HepG2 (cell line): ENCODE measurements around the gene ATP7A. TPM values are rescaled to one million over a fixed set of nuclear protein-coding genes. Genes with fewer than 3 reads are reported as not detected.
A peak's percentile ranks its signal among the peaks of the same experiment; 100 is the strongest.

Source experiments
- BHLHE40 ChIP-seq: IDR thresholded peaks from 2 replicates; pipeline ENCODE4 v1.6.1; 2011; ENCODE audit warnings: low read length, improper control_type of control experiment
- BRCA1 ChIP-seq: sonication (generic); formaldehyde crosslinking; IDR thresholded peaks from 2 replicates; pipeline ENCODE4 v1.4.0; 2020; ENCODE audit warnings: missing genetic modification reagents
- CREB1 ChIP-seq, 2 experiments: fragments of 450-650 bp in 1 of 2; IDR thresholded peaks; 2 replicates each; pipeline ENCODE4 v1.6.1; 2016 to 2017; ENCODE audit warnings: control low read depth in 1 of 2, mild to moderate bottlenecking in 1 of 2, missing compliant biosample characterization in 1 of 2, missing genetic modification characterization in 1 of 2
- CREM ChIP-seq, 2 experiments: sonication (generic) in 1 of 2; formaldehyde crosslinking in 1 of 2; IDR thresholded peaks; 2 replicates each; pipeline versions ENCODE4 v1.4.0 to v1.6.1; 2016 to 2020; ENCODE audit warnings: antibody characterized with exemption in 1 of 2, mild to moderate bottlenecking in 1 of 2, missing genetic modification reagents in 1 of 2
- GABPA ChIP-seq, 2 experiments: IDR thresholded peaks; 2 replicates each; pipeline ENCODE4 v1.6.1; 2011 to 2016; ENCODE audit warnings: low read depth in 2 of 2, low read length in 1 of 2, missing biosample characterization in 1 of 2, missing genetic modification characterization in 1 of 2
- KLF15 ChIP-seq: sonication (generic); formaldehyde crosslinking; IDR thresholded peaks from 2 replicates; pipeline ENCODE4 v1.8.1; 2023; ENCODE audit warnings: borderline replicate concordance, mild to moderate bottlenecking, inconsistent platforms, missing genetic modification reagents, mixed read lengths
- MIER2 ChIP-seq: IDR thresholded peaks from 2 replicates; pipeline ENCODE4 v1.6.1; 2016; ENCODE audit warnings: missing biosample characterization, missing genetic modification reagents
- MIXL1 ChIP-seq: IDR thresholded peaks from 2 replicates; pipeline ENCODE4 v1.6.1; 2016
- MNT ChIP-seq: fragments of 450-650 bp; IDR thresholded peaks from 2 replicates; pipeline ENCODE4 v1.6.1; 2016
- MXI1 ChIP-seq: IDR thresholded peaks from 3 replicates; pipeline ENCODE4 v1.6.1; 2012; ENCODE audit warnings: low read depth, low read length, inconsistent platforms, borderline replicate concordance
- NCOA2 ChIP-seq: sonication (generic); formaldehyde crosslinking; IDR thresholded peaks from 2 replicates; pipeline ENCODE4 v1.8.0; 2022; ENCODE audit warnings: inconsistent platforms
- NPAS2 ChIP-seq: sonication (generic); formaldehyde crosslinking; IDR thresholded peaks from 2 replicates; pipeline ENCODE4 v1.8.0; 2022; ENCODE audit warnings: mild to moderate bottlenecking, missing genetic modification reagents, borderline replicate concordance
- POLR2A ChIP-seq, 2 experiments: IDR thresholded peaks; 2 replicates each; pipeline ENCODE4 v1.6.1; 2011; ENCODE audit warnings: low read depth in 2 of 2, low read length in 2 of 2, mild to moderate bottlenecking in 1 of 2, moderate library complexity in 1 of 2; ENCODE audit not compliant: insufficient read depth in 1 of 2
- XBP1 ChIP-seq: sonication (generic); formaldehyde crosslinking; IDR thresholded peaks from 2 replicates; pipeline ENCODE4 v1.5.0; 2020; ENCODE audit warnings: missing genetic modification reagents
- ZFYVE20 ChIP-seq: sonication (generic); formaldehyde crosslinking; IDR thresholded peaks from 2 replicates; pipeline ENCODE4 v1.8.0; 2023; ENCODE audit warnings: low read depth, mild to moderate bottlenecking, moderate library complexity, missing genetic modification reagents, borderline replicate concordance
- ZGPAT ChIP-seq: IDR thresholded peaks from 2 replicates; pipeline ENCODE4 v1.6.1; 2016; ENCODE audit warnings: mild to moderate bottlenecking
- ZKSCAN1 ChIP-seq: fragments of 150-350 bp; IDR thresholded peaks from 2 replicates; pipeline ENCODE4 v1.6.1; 2014; ENCODE audit warnings: low read length
- ZMYM4 ChIP-seq: sonication (generic); formaldehyde crosslinking; IDR thresholded peaks from 2 replicates; pipeline ENCODE4 v1.8.1; 2023; ENCODE audit warnings: mild to moderate bottlenecking, missing genetic modification reagents
- ZNF143 ChIP-seq: sonication (generic); formaldehyde crosslinking; IDR thresholded peaks from 2 replicates; pipeline ENCODE4 v1.4.0; 2020; ENCODE audit warnings: missing genetic modification reagents
- ZNF335 ChIP-seq: sonication (generic); formaldehyde crosslinking; IDR thresholded peaks from 2 replicates; pipeline ENCODE4 v1.4.0; 2020; ENCODE audit warnings: missing genetic modification reagents
- ZNF484 ChIP-seq: sonication (generic); formaldehyde crosslinking; IDR thresholded peaks from 2 replicates; pipeline ENCODE4 v1.5.1; 2020; ENCODE audit warnings: mild to moderate bottlenecking, low read depth, missing genetic modification reagents, borderline replicate concordance
- ZNF615 ChIP-seq: sonication (generic); formaldehyde crosslinking; IDR thresholded peaks from 2 replicates; pipeline ENCODE4 v1.5.0; 2020; ENCODE audit warnings: mild to moderate bottlenecking, missing genetic modification reagents, borderline replicate concordance
- ZNF772 ChIP-seq: sonication (generic); formaldehyde crosslinking; IDR thresholded peaks from 2 replicates; pipeline ENCODE4 v1.5.0; 2020; ENCODE audit warnings: mild to moderate bottlenecking, missing genetic modification reagents
- polyA plus RNA-seq, 8 experiments: library from polyadenylated mRNA; depleted of rRNA in 3 of 8; stranded (reverse) in 7 of 8; unstranded in 1 of 8; fragments of >200 nt; fragmentation: Illumina TruSeq in 4 of 8; extraction: Trizol in 4 of 8; gene quantifications; 2 replicates each; pipeline versions ENCODE4 v1.2.1 to v1.2.3, GENCODE V29; 2011 to 2016; ENCODE audit warnings: low read depth in 4 of 8, missing spikeins in 1 of 8, mixed read lengths in 1 of 8; ENCODE audit not compliant: insufficient read depth in 1 of 8
- total RNA-seq, 5 experiments: library from RNA; depleted of rRNA; stranded (reverse); fragments of >200 nt; fragmentation: Illumina TruSeq; extraction: Trizol; gene quantifications; 2 replicates each; pipeline ENCODE4 v1.2.3, GENCODE V29; 2016; ENCODE audit warnings: low read depth in 1 of 5
- TF ChIP-seq, protein P1 (sequence below): sonication (generic); formaldehyde crosslinking; IDR thresholded peaks from 2 replicates; pipeline ENCODE4 v1.5.0; 2020; ENCODE audit warnings: mild to moderate bottlenecking, missing genetic modification reagents, moderate library complexity
- TF ChIP-seq, protein P2 (sequence below): sonication (generic); formaldehyde crosslinking; IDR thresholded peaks from 2 replicates; pipeline ENCODE4 v1.8.1; 2023; ENCODE audit warnings: mild to moderate bottlenecking, missing genetic modification reagents

ATP7A gene
- total and polyA plus RNA-seq, 2 of the 13 experiments (the other 11 are each of a cell fraction or from before 2014, with no cell fraction given) = 1.7 to 4.7 TPM

DNA sequence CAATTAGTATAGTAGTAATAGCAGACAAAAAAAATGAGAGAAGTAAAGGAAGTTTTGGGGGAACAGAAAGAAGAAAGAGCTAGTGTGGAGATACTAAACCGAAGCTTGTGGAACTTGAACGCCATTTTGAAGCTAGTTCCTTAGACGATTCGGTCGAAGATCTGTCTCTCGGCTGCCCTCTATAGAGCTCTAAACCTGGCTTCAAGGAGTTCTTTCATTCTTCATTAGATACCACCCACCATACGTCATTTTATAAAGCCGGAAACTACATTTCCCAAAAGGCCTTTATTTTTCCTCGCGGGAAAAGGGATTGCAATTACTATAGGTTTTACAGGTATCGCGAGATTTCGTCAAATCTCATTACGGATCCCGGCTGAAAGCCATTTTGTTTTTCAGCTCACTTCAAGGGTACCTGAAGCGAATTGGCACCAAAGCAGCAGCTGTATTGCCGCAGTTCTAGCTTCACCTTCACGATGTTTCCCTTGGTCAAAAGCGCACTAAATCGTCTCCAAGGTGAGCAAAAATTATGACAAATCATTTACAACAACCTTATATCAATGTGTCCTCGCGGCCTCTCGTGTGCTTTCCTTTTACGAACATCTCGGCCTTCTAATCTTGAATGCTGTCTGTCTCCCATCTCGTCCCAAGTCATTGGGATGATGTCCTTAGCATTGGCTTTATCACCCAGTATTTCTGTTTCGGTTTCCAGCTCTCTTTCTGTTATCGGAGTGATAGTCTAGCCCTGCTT lies 11.2 kb upstream of the ATP7A start, which contains the start of gene COX7B (continued):
- TF ChIP-seq, protein P1, sequence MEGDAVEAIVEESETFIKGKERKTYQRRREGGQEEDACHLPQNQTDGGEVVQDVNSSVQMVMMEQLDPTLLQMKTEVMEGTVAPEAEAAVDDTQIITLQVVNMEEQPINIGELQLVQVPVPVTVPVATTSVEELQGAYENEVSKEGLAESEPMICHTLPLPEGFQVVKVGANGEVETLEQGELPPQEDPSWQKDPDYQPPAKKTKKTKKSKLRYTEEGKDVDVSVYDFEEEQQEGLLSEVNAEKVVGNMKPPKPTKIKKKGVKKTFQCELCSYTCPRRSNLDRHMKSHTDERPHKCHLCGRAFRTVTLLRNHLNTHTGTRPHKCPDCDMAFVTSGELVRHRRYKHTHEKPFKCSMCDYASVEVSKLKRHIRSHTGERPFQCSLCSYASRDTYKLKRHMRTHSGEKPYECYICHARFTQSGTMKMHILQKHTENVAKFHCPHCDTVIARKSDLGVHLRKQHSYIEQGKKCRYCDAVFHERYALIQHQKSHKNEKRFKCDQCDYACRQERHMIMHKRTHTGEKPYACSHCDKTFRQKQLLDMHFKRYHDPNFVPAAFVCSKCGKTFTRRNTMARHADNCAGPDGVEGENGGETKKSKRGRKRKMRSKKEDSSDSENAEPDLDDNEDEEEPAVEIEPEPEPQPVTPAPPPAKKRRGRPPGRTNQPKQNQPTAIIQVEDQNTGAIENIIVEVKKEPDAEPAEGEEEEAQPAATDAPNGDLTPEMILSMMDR (CRISPR knock-in tag) = peak; percentile 56
- TF ChIP-seq KLF15 (CRISPR knock-in tag) = no peak
- TF ChIP-seq ZKSCAN1 = no peak
- TF ChIP-seq ZNF143 = peak; percentile 88
- TF ChIP-seq, protein P2, sequence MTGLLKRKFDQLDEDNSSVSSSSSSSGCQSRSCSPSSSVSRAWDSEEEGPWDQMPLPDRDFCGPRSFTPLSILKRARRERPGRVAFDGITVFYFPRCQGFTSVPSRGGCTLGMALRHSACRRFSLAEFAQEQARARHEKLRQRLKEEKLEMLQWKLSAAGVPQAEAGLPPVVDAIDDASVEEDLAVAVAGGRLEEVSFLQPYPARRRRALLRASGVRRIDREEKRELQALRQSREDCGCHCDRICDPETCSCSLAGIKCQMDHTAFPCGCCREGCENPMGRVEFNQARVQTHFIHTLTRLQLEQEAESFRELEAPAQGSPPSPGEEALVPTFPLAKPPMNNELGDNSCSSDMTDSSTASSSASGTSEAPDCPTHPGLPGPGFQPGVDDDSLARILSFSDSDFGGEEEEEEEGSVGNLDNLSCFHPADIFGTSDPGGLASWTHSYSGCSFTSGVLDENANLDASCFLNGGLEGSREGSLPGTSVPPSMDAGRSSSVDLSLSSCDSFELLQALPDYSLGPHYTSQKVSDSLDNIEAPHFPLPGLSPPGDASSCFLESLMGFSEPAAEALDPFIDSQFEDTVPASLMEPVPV = no peak
- TF ChIP-seq ZFYVE20 (CRISPR knock-in tag) = no peak
- TF ChIP-seq POLR2A (IDR thresholded peaks at IDR 0.05; ENCODE audit: insufficient read depth in 1 of 2, low read depth in 2 of 2, low read length in 2 of 2) = peak; percentile 75 to 85
- TF ChIP-seq NPAS2 (CRISPR knock-in tag) = no peak
- no peak for TF ChIP-seq ZNF335 (CRISPR knock-in tag)
- no peak; the same call in 1 of the 2 replicates for TF ChIP-seq ZGPAT (CRISPR knock-in tag)
- TF ChIP-seq GABPA (IDR thresholded peaks at IDR 0.05; ENCODE audit: low read depth, low read length) = no peak
- TF ChIP-seq GABPA (CRISPR knock-in tag; IDR thresholded peaks at IDR 0.05; ENCODE audit: low read depth) = peak; percentile 64
- no peak for TF ChIP-seq NCOA2 (CRISPR knock-in tag)
- 0 out of 2 replicates have a peak, but pooled peaks have one; percentile 25 for TF ChIP-seq ZNF772 (CRISPR knock-in tag)
- peak; percentile 94 for TF ChIP-seq CREM (IDR thresholded peaks at IDR 0.05)
- TF ChIP-seq CREM (CRISPR knock-in tag; IDR thresholded peaks at IDR 0.05) = no peak
- TF ChIP-seq ZMYM4 = peak; percentile 55
- no peak for TF ChIP-seq BHLHE40
- no peak for TF ChIP-seq XBP1 (CRISPR knock-in tag)
- TF ChIP-seq MIER2 (CRISPR knock-in tag) = no peak
- TF ChIP-seq ZNF615 (CRISPR knock-in tag) = no peak
- TF ChIP-seq CREB1 (IDR thresholded peaks at IDR 0.05) = peak; percentile 78
- TF ChIP-seq CREB1 (CRISPR knock-in tag; IDR thresholded peaks at IDR 0.05) = peak; percentile 94
- TF ChIP-seq MXI1 = peak; percentile 30; the same call in 1 of the 3 replicates
- TF ChIP-seq MIXL1 (CRISPR knock-in tag) = peak; percentile 46
- no peak for TF ChIP-seq ZNF484 (CRISPR knock-in tag)
- TF ChIP-seq BRCA1 (CRISPR knock-in tag) = no peak
- TF ChIP-seq MNT = no peak
